ENCODE data around the gene PRG3.

PRG3 gene

GRCh38 chr11:57330029-57330428 lies 50.9 kb downstream of the PRG3 start:
- Histone ChIP-seq H3K4me3 (ENCODE audit: low read length) (no peak overlapping the region), H3K9me3 (ENCODE audit: low read length) (no peaks in the 10 kb centered on the region), H3K4me1 (ENCODE audit: insufficient read depth, low read length) (peaks cover 32% of the 10 kb centered on the region), H2AFZ (ENCODE audit: low read depth, low read length) (no peak overlapping the region), H3K27me3 (ENCODE audit: insufficient read depth, low read length) (no peaks in the 10 kb centered on the region), H3K36me3 (ENCODE audit: insufficient read depth, low read length) (peaks cover 92% of the 10 kb centered on the region)

GRCh38 chr11:57327721-57328120 lies 53.2 kb downstream of the PRG3 start:
- no peak overlapping the region for H3K4me3 ChIP-seq (ENCODE audit: low read length)
- H3K9me3 ChIP-seq (ENCODE audit: low read length) = no peaks in the 10 kb centered on the region
- peaks cover 71% of the 10 kb centered on the region for H3K36me3 ChIP-seq (ENCODE audit: insufficient read depth, low read length)

More at GRCh38 chr11:57327721-57328120, 53.2 kb downstream of the PRG3 start:
- peaks cover 32% of the 10 kb centered on the region for H3K4me1 ChIP-seq (ENCODE audit: insufficient read depth, low read length)
- no peak overlapping the region for H2AFZ ChIP-seq (ENCODE audit: low read depth, low read length)
- H3K27me3 ChIP-seq (ENCODE audit: insufficient read depth, low read length) = no peaks in the 10 kb centered on the region
